GM12878 (cell line): ENCODE measurements around the gene TDRD3. TPM values are rescaled to one million over a fixed set of nuclear protein-coding genes. Genes with fewer than 3 reads are reported as not detected.
A peak's percentile ranks its signal among the peaks of the same experiment; 100 is the strongest.

Experiments used
- ATF7 ChIP-seq: fragments of 450-650 bp; IDR thresholded peaks from 2 replicates; pipeline ENCODE4 v1.6.1; 2016; ENCODE audit warnings: low read depth, mild to moderate bottlenecking
- BACH1 ChIP-seq: fragments of 450-650 bp; IDR thresholded peaks from 2 replicates; pipeline ENCODE4 v1.6.1; 2017; ENCODE audit warnings: mild to moderate bottlenecking, borderline replicate concordance
- DPF2 ChIP-seq: fragments of 450-650 bp; IDR thresholded peaks from 2 replicates; pipeline ENCODE4 v1.6.1; 2017; ENCODE audit warnings: mild to moderate bottlenecking
- EP300 ChIP-seq, 2 experiments: fragments of 150-350 bp in 1 of 2; IDR thresholded peaks; 2 replicates each; pipeline ENCODE4 v1.6.1; 2011 to 2012; ENCODE audit warnings: low read depth in 2 of 2, low read length in 2 of 2, borderline replicate concordance in 1 of 2, improper control_type of control experiment in 1 of 2, inconsistent platforms in 1 of 2; ENCODE audit not compliant: control insufficient read depth in 1 of 2
- FOXM1 ChIP-seq: IDR thresholded peaks from 2 replicates; pipeline ENCODE4 v1.6.1; 2012; ENCODE audit warnings: low read depth, mild to moderate bottlenecking, inconsistent platforms, low read length, moderate library complexity
- JUNB ChIP-seq: IDR thresholded peaks from 2 replicates; pipeline ENCODE4 v1.6.1; 2016; ENCODE audit warnings: antibody characterized with exemption, mild to moderate bottlenecking
- MEF2A ChIP-seq: IDR thresholded peaks from 2 replicates; pipeline ENCODE4 v1.6.1; 2011; ENCODE audit warnings: low read depth, mild to moderate bottlenecking, low read length, moderate library complexity; ENCODE audit not compliant: insufficient read depth
- MEF2B ChIP-seq: fragments of 450-650 bp; IDR thresholded peaks from 2 replicates; pipeline ENCODE4 v1.6.1; 2018; ENCODE audit warnings: mild to moderate bottlenecking, moderate library complexity; ENCODE audit not compliant: partially characterized antibody, poor library complexity, severe bottlenecking
- RELA ChIP-seq: fragments of 450-650 bp; IDR thresholded peaks from 2 replicates; pipeline ENCODE4 v1.8.0; 2014; ENCODE audit warnings: borderline replicate concordance; ENCODE audit not compliant: partially characterized antibody
- REST ChIP-seq: IDR thresholded peaks from 2 replicates; pipeline ENCODE4 v1.6.1; 2012; ENCODE audit warnings: mild to moderate bottlenecking, low read depth, low read length
- SUPT20H ChIP-seq: IDR thresholded peaks from 2 replicates; pipeline ENCODE4 v1.6.1; 2011; ENCODE audit warnings: low read depth, mild to moderate bottlenecking, low read length, moderate library complexity, borderline replicate concordance; ENCODE audit not compliant: control insufficient read depth
- ZNF217 ChIP-seq: fragments of 450-650 bp; IDR thresholded peaks from 2 replicates; pipeline ENCODE4 v1.6.1; 2017; ENCODE audit warnings: antibody characterized with exemption, mild to moderate bottlenecking
- polyA plus RNA-seq, 11 experiments: library from polyadenylated mRNA; depleted of rRNA in 4 of 11; unstranded in 6 of 11; stranded (reverse) in 5 of 11; fragments of >200 nt; fragmentation: Nextera tagmentation in 4 of 11; fragmentation: Illumina TruSeq in 1 of 11; extraction: Ambion mirVana in 4 of 11; extraction: Trizol in 1 of 11; gene quantifications; 1 replicate in 1 of 11; 2 replicates in 10 of 11; pipeline versions ENCODE4 v1.2.1 to v1.2.3, GENCODE V29; 2011 to 2016; ENCODE audit warnings: inconsistent platforms in 2 of 11, missing spikeins in 2 of 11, low read depth in 1 of 11
- total RNA-seq, 4 experiments: library from RNA; depleted of rRNA in 3 of 4; stranded (reverse); fragments of >200 nt in 3 of 4; fragmentation: Illumina TruSeq in 1 of 4; extraction: Trizol in 1 of 4; gene quantifications; 2 replicates each; pipeline versions ENCODE4 v1.2.1 to v1.2.3, GENCODE V29; 2013 to 2021

Gene TDRD3
- total and polyA plus RNA-seq, 10 of the 15 experiments (the other 5 are each of a cell fraction or from before 2014, with no cell fraction given), result 8.4 to 27.9 (median 15.8) TPM

GRCh38 chr13:60417734-60418133, 20.7 kb downstream of the TDRD3 start (continued):
- TF ChIP-seq REST (no peak), MEF2B (no peak), EP300 (IDR thresholded peaks at IDR 0.05; ENCODE audit: borderline replicate concordance in 1 of 2, control insufficient read depth in 1 of 2, low read depth in 2 of 2, low read length in 2 of 2) (no peak), DPF2 (no peak), ATF7 (no peak), MEF2A (peak; percentile 87), BACH1 (no peak), FOXM1 (peak; percentile 29; the same call in 1 of the 2 replicates), RELA (no peak), ZNF217 (no peak), JUNB (peak; percentile 94), SUPT20H (no peak)
